Activated effector memory CD4-positive, alpha-beta T cell treated with Interleukin-2 at 50 U/mL for 16 hours (primary cell): Measurements from ENCODE around the gene CSMD2.

Source experiments
- DNase-seq: peaks from one replicate; pipeline ENCODE4 v3.0.0-alpha.2; 2020

The CSMD2 gene

DNA sequence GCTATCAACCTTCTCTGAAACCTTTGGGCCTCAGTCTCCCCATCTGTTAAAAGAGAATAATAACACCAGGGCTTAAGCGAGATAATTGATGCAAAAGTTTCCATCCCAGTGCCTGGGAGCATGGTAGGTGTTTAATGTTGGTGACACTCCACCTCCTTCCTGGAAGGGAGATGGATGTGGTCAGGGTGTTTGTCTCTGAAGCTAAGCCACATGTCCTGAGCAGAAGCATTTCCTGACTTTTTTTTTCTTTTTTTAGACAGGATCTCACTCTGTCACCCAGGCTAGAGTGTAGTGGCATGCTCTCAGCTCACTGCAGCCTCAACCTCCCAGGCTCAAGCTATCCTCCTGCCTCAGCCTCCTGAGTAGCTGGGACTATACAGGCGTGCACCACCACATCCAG is 373.8 kb downstream of the CSMD2 start:
- DNase-seq = no peak

DNA sequence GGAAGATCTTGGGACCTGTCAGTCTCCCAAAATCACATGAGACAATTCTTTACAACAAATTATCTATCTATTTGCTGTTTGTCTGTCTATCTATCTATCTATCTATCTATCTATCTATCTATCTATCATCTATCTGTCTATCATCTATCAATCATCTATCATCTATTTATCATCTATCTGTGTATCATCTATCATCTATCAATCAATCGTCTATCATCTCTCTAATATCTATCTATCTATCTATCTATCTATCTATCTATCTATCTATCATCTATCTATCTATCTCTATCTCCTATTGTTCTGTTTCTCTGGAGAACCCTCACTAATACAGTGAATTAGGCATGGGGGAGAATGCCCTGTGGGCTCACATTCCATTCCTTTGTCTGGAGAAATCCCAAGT is 374.5 kb downstream of the CSMD2 start:
- no peak for DNase-seq

DNA sequence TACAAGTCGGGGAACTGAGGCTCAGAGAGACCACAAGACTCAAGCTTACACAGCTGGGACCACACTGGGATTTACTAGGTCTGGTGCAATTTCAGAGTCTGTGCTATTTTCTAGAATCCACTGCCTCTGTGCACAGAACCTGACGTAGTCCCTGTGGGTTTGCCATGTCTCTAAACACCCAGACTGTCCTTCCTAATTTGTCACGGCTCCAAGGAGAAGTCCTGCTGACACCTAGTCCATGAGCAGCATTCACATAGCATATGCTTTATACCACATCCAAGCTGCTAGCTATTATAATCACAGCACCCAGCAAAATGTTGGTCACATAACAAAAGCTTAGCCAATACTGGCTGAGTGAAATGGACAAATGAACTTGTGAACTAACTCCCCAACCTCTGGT is 380.2 kb downstream of the CSMD2 start:
- DNase-seq = no peak

DNA sequence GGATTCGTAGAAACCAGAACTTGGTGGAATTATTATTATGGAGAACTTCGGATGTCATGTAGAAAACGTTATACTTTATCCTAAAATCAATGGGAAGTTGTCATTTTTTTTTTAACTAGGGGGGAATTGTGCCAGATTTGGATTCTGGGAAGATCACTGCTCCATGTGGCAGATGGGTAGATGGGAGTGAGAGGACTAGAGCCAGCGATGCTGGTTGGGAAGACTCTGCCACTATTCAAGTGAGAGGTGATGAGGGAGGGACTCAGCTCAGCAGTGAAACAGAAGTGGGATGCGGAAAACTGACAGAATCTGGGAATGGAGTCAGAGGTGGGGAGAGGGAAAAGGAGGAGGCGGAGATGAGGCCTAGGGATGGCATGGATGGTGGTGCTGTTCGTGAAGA is 382.3 kb downstream of the CSMD2 start:
- no peak for DNase-seq

DNA sequence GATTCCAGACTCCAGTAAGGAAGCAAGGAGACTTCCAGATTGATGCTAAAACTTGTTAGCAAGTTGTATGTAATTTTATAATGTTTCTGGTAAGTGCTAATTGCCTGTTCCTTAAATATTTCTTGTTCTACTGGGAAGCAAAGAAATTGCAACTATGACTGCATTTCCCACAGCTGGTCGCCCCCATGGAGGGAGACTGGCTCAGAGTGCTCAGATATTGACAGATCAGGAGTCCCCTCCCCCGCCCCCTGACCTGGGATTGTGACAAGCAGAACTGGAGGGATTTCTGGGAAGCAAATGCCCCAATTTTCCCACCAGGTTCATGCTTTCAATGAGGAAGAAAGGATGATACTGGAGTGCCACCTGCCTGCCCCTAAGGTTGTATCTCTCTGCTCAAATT is 383.4 kb downstream of the CSMD2 start:
- DNase-seq = no peak

DNA sequence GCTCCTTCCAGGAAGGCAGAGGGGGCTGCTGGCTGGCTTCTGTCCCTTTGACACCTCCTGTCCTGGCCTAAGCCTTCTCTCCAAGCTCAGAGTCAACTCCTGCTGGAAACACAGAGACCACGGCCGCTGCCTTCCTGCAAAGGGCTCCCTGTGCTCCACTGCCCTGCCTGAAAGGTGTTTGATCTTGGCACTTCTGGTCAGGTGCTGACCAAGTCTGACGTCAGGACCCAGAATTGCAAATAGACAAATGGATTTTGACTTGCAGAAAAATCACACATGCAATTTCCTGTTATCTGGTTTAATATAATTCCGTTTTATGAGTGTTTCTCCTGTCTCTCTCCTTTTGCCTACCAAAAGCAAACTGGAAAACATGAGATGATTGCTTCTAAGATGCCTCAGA is 387.7 kb downstream of the CSMD2 start:
- no peak for DNase-seq

DNA sequence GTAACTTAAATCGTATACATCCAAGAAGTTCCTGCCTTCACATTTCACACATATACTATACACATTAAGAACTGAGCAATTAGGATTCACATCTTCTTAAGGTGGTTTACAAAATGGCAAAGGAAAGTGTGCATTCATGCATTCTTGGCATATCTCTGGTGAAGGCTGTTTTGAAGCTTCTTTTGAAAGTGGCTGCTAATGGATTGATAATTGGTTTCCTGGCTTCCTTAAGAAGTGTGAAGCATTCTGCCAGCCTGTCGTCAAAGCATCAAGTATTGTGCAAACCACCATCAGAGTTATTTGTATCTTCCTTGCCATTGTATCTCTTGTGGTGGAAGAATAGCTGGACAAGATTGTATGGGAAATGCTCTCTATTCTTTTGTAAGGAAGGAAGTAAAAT is 396.2 kb downstream of the CSMD2 start:
- DNase-seq = no peak

DNA sequence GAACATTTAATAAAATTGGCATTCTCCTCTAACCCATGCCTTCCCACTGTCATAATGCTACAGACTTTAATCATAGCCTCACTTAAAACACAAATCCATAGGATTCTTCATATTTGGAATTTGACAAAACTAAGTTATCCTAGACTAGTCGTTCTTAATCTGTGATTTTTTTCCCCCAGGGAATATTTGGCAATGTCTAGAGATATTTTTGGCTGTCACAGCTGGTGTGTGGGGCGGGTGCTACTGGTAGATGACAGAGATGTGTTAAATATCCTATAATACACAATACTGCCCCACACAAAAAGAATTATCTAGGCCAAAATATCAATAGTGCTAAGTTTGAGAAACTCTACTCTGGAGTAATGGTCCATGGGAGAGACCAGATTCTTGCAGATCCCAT is 396.9 kb downstream of the CSMD2 start:
- no peak for DNase-seq

DNA sequence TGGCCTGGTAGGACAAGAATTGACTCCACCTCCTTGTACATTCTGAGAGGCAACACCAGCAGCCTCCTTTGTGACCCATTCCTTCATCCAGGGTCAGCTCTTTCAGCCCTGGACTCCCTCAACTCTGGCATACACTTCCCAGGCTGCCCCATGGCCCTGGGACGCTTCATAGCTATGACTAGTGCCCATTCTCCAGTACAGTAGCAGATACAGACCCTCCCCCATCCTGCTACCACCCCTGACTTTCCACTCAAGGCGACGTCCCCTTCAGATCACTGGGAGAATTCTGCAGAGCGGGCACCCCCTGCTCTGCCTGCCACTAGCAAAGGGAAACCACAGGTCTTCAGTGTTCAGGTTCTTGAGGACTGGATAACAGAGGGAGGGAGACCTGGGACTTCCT is 400.9 kb downstream of the CSMD2 start:
- no peak for DNase-seq

DNA sequence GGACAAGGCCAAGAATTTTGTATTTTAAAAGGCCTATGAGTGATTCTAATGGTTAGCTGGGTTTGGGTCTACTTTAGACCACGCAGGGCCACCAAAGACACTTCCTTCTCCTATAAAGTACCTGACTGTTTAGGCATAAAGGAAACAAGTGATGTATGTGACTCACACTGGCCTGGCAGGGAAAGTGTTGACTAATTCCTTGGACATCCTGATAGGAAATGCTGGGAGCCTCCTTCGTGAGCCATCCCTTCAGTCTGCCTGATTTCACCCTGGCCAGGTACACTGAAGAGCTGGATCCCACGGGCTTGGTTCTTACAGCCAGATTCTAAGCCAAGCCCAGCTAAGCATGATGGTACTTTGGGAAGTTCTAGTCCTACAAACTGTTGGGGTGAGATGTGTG is 401.6 kb downstream of the CSMD2 start:
- DNase-seq = no peak

DNA sequence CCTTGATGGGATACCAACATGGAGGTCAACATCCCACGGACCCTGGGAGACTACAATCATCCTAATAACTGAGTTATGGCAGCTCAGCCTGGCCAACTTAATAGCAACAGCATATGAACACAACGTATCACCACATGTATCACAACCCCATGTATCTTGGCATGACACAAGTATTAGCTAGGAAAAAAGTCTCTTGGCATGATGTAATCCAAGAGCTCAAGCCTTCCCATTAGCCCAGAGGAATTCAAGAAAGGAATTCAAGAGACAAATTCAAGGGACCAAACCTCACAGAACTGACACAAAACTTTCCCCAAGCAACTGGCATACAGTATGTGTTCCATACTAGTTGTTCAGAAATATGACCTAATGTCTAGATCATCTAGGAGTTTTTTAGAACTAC is 402.1 kb downstream of the CSMD2 start:
- no peak for DNase-seq

DNA sequence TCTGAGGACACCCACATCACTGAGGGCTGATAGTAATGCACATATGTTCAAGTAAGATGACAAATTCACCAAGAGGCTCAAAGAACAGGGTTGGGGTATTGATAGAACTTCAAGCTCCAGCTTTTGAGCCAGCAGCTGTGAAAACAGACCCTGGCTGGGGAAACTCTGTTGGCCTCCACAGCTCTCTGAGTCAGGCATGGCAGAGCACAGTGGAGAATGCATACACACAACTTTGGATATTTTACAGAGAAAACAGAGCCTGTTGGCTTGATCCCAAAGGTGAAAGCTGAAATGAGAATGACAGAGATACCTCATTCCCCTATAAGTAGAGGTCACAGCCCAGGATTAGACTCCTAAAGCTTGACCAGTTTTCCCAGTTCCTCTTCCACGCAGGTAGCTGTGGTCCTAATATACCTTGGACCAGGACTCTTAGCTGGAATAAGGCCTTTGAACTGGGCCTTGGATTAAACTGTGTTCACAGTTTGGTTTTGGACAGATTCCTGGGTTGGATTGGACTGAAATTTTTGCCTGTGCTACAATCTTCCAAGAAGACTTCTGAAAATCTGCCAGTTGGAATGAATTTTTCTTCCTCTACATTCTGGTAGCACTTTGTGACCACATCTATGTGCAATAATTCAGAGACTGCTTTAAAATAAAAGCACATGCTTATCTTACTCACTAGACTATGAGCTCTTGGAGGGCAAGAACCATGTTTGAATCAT is 402.8 kb downstream of the CSMD2 start:
- no peak for DNase-seq

DNA sequence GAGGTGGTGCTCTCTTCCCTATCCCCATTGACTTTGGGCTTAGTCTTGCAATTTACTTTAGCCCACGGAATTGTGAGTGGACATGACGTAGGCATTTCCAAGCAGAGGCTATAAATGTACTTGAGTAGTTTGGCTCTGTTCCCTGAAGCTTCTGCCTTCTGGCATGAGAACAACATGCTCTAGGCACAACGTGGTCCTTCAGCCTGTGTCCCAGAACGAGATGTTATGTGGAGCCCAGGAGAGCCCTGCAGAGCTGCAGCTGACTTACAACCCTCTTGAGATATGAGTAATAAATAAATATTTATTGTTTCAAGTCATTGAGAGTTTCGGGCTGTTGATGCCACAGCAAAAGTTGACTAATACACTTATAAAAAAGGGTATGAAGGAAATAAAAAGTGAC is 406.3 kb downstream of the CSMD2 start:
- no peak for DNase-seq

DNA sequence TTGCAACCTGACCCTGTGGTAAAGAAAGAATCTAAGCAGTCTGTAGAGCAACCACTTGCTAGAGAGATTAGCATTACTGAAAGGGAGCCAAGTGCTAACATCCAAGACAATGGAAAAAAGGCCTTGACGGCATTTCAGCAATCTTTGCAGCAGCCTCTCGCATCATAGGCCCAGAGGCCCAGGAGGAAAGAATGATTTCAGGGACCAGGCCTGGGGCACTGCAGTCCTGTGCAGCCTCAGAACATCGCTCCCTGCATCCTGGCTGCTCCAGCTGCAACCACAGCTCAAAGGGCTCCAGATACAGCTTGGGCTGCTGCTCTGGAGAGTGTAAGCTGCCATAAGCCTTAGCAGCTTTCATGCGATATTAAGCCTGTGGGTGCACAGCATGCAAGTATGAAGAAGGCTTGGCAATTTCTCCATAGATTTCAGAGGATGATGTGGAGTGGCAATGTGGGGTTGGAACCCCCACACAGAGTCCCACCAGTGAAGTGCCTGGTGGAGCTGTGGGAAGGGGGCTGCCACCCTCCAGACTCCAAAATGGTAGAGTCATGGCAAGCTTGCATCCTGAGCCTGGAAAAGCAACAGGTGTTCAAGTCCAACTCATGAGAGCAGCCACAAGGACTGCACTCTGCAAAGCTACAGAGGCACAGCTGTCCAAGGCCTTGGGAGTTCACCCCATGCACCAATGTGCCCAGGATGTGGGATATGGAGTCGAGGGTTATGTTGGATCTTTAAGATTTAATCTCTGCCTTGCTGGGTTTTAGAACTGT is 411.8 kb downstream of the CSMD2 start:
- no peak for DNase-seq

DNA sequence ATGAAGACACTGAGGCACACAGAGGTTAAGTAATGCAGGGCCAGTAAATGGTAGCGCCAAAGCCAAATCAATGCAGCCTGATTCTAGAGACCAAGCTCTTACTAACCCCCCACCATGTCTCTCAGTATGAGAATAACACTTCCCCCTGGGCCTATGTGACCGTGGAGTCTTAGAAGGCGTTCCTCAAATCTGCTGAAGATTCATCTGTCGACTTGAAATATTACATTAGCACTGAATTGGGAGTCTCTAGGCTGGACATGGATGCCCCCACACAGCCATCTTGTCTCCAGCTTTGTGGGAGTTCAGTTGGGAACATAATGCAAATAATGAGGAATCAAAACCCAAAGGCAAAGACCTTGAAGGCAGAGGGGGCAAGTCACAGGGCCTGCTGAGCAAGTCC is 419.1 kb downstream of the CSMD2 start:
- DNase-seq = no peak

DNA sequence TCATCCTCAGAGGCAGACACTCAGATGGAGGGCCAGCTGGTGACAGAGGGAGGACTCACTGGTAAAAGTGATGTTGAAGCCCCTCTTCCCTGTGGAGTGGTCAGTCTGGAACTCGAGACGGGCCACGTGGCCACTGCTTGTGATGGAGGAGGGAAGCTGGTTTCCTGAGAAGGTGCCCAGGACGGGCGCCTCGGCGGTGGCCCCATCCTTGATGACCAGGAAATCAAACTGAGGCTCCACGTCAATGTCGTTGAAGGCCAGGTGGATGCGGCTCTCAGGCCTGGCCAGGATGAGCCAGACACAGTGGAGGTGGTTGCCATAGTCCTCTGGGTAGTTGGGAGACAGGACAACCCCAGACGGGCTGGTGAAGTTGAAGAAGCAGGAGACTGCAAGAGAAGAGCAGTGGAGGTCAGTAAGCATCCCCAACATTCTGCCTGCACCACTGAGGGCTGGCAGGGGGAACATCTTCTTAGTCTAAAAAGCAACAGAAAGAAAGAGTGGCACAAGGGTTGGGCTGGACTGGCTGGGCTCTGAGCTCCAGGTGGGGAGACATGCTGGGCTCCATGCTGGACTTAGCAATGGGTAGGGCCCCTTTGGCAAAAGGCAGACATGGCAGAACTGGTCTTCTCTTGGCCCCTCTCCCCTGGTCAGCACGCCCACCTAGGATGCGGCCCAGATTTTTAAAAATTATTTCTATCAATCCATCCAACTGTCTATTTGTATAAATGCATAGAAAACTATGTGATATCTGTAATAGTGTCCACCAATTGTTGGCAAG is 421.6 kb downstream of the CSMD2 start:
- DNase-seq = no peak

DNA sequence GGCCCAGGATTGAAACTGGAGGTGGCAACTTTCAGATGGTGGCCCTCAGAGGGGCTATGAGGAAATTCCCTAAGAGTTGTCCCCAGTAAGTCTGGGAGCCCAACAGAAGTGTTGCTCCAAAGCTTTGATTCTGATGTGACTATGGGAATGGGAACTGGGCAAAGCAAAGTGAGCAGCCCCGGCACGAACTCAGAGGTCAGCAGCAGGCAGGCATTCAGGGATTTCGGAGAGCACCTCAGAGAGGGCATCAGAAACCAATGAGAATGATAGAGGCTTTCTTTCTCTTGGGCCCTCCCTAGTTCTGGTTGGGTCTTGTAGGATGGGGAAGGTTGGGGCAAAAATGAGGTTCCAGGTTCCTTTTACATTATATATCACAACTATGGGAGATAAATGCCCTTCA is 422.4 kb downstream of the CSMD2 start:
- DNase-seq = no peak

DNA sequence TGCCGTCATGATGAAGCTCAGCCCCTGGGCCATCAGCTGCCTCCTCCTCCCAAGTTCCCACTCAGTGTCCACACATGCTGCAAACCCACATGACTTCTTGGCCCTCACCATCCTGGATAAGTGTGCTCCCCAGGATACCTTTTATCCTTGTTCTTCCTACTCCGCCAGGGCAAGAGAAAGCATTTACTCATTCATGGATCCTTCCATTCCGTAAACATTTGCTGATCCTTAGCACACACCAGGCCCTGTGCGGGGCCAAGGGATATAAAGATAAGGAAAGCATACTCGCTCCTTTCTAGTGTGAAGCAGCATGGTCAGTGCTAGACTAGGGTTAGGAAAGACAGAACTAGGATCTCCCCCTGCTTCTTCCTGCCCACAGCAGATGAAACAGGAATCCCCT is 423.3 kb downstream of the CSMD2 start:
- no peak for DNase-seq

DNA sequence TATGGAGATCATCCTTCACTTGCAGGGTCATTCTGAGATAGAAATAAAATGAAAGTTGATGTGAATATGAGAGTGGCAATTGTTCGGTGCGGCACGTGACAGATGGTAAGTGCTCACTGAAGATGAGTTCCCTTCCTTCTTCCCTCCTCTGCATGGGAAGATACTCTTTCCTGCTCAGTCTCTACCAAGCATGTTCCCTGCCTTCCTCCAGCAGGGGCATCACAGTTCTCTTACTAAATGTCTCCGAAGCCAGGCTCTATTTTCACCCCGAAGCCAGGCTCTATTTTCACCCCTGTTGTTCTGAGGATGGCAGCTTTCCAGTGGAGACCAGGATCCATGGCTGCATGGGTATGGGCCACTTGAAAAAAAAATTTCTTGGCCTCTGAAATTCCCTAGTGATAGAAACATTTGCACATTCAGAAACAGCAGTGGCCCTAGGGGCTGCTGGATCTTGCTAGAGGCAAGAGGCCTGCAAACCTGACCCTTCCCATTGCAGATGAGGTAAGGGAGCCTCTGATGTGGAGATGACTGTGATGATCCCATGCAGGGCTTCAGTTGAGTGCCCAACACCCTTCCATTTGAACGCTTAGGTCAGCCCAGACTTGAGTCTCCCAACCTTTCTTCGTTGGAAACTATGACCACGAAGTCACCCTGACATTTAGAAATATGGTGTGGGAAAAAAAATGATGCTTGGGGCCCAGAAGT is 424.8 kb downstream of the CSMD2 start:
- DNase-seq = no peak

DNA sequence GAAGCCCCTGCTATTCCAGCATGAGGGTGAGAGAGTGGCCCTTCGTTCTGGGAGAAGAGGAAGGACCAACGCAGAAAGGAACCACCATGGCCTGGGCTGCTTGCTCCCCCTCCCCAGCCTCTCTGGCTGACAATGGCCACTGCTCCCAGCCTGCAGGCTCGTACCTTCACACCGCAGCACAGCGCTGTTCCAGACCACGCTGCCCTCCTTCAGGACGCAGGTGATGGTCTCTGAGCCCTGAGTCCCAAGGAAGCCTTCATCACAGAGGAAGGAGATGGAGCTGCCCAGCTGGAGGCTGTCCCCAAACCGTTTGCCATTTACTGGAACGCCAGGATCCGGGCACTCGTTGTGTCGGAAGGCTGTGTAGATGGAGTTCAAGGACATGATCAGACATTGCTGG is 426.1 kb downstream of the CSMD2 start:
- no peak for DNase-seq

DNA sequence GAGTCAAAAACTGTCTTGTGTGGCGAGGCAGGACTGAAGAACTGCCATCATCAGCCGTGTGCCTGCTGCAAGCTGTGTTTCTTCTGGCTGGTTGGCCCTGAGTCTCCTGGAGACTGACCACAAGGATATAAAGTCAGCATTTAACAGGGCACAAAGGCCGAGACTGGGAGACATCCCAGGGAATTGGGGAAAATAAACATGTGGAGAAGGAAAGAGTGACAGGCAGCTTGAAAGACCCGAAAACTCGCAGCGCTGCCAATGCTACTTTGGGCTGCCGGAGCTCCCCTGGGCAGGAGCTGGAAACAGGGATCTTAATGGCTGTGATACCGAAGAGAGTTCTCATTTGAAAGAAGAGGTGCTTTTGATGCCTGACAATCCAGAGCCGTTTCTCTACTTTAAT is 426.5 kb downstream of the CSMD2 start:
- DNase-seq = no peak

DNA sequence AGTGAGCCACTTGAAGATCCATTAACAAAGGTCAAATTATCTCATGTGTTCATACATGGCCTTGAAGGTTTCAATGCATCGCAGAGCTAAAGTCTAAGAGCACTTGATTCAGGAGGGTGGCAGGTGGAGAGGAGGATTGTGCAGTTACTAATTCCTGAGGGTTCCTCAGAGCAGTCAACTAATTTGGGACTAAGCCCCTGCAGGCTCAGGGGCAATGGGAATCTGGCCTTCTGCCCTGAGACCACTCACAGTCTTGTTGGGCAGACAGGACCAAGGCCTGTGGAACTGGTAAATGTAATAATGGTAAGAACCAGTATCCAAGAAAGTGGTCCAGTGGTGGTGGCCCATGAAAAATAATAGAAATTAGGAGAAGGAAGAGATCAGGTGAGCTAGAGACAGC is 428.5 kb downstream of the CSMD2 start:
- no peak for DNase-seq

DNA sequence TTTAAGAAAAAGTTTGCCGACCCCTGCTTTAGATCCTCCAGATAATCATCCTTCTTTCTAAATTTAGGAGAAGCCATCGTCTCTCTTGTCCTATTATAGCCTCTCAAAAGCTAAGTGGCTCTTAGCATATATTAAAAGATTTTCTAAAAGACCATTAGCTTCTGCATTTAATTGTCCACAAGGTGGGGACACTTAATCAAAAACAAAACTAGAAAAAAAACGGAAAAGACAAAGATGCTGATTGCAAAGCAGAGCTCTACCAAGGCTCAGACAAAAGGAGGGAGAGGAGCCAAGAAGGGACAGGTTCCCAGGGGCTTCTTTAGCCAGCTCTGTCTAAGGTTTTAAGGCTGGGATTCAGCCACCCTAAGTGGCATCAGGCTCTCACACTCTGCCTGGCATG is 429.4 kb downstream of the CSMD2 start:
- DNase-seq = no peak
